Mesenchymal stem cell (in vitro differentiated cells and primary cell): Measurements from ENCODE around the gene SLC6A17.

ENCODE experiments used
- DNase-seq: peaks from one replicate; pipeline ENCODE4 v3.0.0-alpha.2; 2013
- H2AFZ ChIP-seq: one replicate; pipeline ENCODE4 v1.6.1; 2013; ENCODE audit warnings: low read depth, mild to moderate bottlenecking, control low read depth, inconsistent platforms, low read length, moderate library complexity
- H2AK5ac ChIP-seq: 2 replicates; pipeline ENCODE4 v1.6.1; 2013; ENCODE audit warnings: low read length, moderate library complexity, mild to moderate bottlenecking, inconsistent platforms; ENCODE audit not compliant: severe bottlenecking
- H2BK120ac ChIP-seq: one replicate; pipeline ENCODE4 v1.6.1; 2013; ENCODE audit warnings: low read depth, mild to moderate bottlenecking, inconsistent platforms, low read length, moderate library complexity
- H2BK12ac ChIP-seq, 2 experiments: one replicate each; pipeline ENCODE4 v1.6.1; 2013; ENCODE audit warnings: inconsistent platforms in 2 of 2, low read length in 2 of 2, mild to moderate bottlenecking in 2 of 2, moderate library complexity in 2 of 2, control low read depth in 1 of 2
- H2BK15ac ChIP-seq: one replicate; pipeline ENCODE4 v1.6.1; 2013; ENCODE audit warnings: mild to moderate bottlenecking, low read depth, inconsistent platforms; ENCODE audit not compliant: poor library complexity, severe bottlenecking
- H2BK5ac ChIP-seq: 2 replicates; pipeline ENCODE4 v1.6.1; 2013; ENCODE audit warnings: low read depth, mild to moderate bottlenecking, low read length, control low read depth, inconsistent platforms; ENCODE audit not compliant: poor library complexity, severe bottlenecking
- H3K14ac ChIP-seq, 2 experiments: one replicate each; pipeline ENCODE4 v1.6.1; 2013; ENCODE audit warnings: inconsistent platforms in 2 of 2, low read length in 2 of 2, control low read depth in 1 of 2, mild to moderate bottlenecking in 1 of 2, moderate library complexity in 1 of 2
- H3K18ac ChIP-seq, 2 experiments: one replicate each; pipeline ENCODE4 v1.6.1; 2013; ENCODE audit warnings: inconsistent platforms in 2 of 2, low read length in 2 of 2, control low read depth in 1 of 2, low read depth in 1 of 2, mild to moderate bottlenecking in 1 of 2
- H3K23ac ChIP-seq, 2 experiments: one replicate each; pipeline ENCODE4 v1.6.1; 2013; ENCODE audit warnings: inconsistent platforms in 2 of 2, low read length in 2 of 2, mild to moderate bottlenecking in 2 of 2, moderate library complexity in 2 of 2, control low read depth in 1 of 2
- H3K27ac ChIP-seq: 2 replicates; pipeline ENCODE4 v1.5.1; 2013; ENCODE audit warnings: mild to moderate bottlenecking, moderate library complexity, low read length, control low read depth, inconsistent platforms; ENCODE audit not compliant: poor library complexity, severe bottlenecking
- H3K27me3 ChIP-seq, 2 experiments: 2 replicates each; pipeline versions ENCODE4 v1.6.1 to v1.7.0; 2013; ENCODE audit warnings: low read length in 2 of 2, mild to moderate bottlenecking in 2 of 2, moderate library complexity in 2 of 2, control low read depth in 1 of 2, inconsistent platforms in 1 of 2; ENCODE audit not compliant: control insufficient read depth in 1 of 2, insufficient read depth in 1 of 2
- H3K36me3 ChIP-seq, 2 experiments: 2 replicates each; pipeline versions ENCODE4 v1.6.1 to v1.7.0; 2013; ENCODE audit warnings: low read length in 2 of 2, control low read depth in 1 of 2, inconsistent platforms in 1 of 2, low read depth in 1 of 2, mild to moderate bottlenecking in 1 of 2; ENCODE audit not compliant: insufficient read depth in 2 of 2, control insufficient read depth in 1 of 2
- H3K4ac ChIP-seq, 2 experiments: one replicate each; pipeline ENCODE4 v1.6.1; 2013; ENCODE audit warnings: inconsistent platforms in 2 of 2, low read length in 2 of 2, mild to moderate bottlenecking in 2 of 2, moderate library complexity in 2 of 2, control low read depth in 1 of 2, low read depth in 1 of 2
- H3K4me1 ChIP-seq: 2 replicates; pipeline ENCODE4 v1.6.1; 2013; ENCODE audit warnings: low read depth, low read length, control low read depth; ENCODE audit not compliant: control insufficient read depth, insufficient read depth
- H3K4me2 ChIP-seq: 2 replicates; pipeline ENCODE4 v1.6.1; 2013; ENCODE audit warnings: low read length, mild to moderate bottlenecking, inconsistent platforms; ENCODE audit not compliant: poor library complexity, severe bottlenecking
- H3K4me3 ChIP-seq, 2 experiments: 2 replicates each; pipeline versions ENCODE4 v1.5.1 to v1.7.0; 2013; ENCODE audit warnings: low read length in 2 of 2, mild to moderate bottlenecking in 2 of 2, control low read depth in 1 of 2, low read depth in 1 of 2; ENCODE audit not compliant: insufficient read depth in 1 of 2
- H3K79me1 ChIP-seq: replicated peaks from 2 replicates; pipeline ENCODE4 v1.6.1; 2013; ENCODE audit warnings: mild to moderate bottlenecking, control low read depth, low read length, inconsistent platforms; ENCODE audit not compliant: poor library complexity, severe bottlenecking
- H3K9ac ChIP-seq: 2 replicates; pipeline ENCODE4 v1.7.0; 2013; ENCODE audit warnings: mild to moderate bottlenecking, low read length, moderate library complexity
- H3K9me3 ChIP-seq: 2 replicates; pipeline ENCODE4 v1.7.0; 2013; ENCODE audit warnings: mild to moderate bottlenecking, low read length; ENCODE audit not compliant: control insufficient read depth
- H4K8ac ChIP-seq: one replicate; pipeline ENCODE4 v1.6.1; 2013; ENCODE audit warnings: inconsistent platforms, mild to moderate bottlenecking, low read length, moderate library complexity
- H4K91ac ChIP-seq: one replicate; pipeline ENCODE4 v1.6.1; 2013; ENCODE audit warnings: mild to moderate bottlenecking, low read length, inconsistent platforms
- WGBS: methylation state at CpG from one replicate; pipeline ENCODE4 v1.1.7; 2013; ENCODE audit warnings: mixed read lengths; 5-methylcytosine and 5-hydroxymethylcytosine counted together

Gene SLC6A17

GRCh38 chr1:110138956-110139355 lies 11.3 kb upstream of the SLC6A17 start:
- Histone ChIP-seq H3K4me3 (no peak overlapping the region), H3K4me1 (no peaks in the 10 kb centered on the region), H2BK5ac (no peak overlapping the region), H3K9me3 (no peaks in the 10 kb centered on the region), H2BK15ac (no peak overlapping the region), H2AK5ac (no peak overlapping the region), H3K9ac (no peak overlapping the region), H3K14ac (no peak overlapping the region), H2AFZ (no peak overlapping the region), H3K79me1 (no peaks in the 10 kb centered on the region), H3K18ac (no peak overlapping the region), H3K23ac (no peak overlapping the region), H2BK120ac (no peak overlapping the region), H3K27me3 (peaks cover 58 to 78% of the 10 kb centered on the region in 2 experiments), H4K91ac (no peak overlapping the region), H3K4me2 (no peak overlapping the region), H4K8ac (no peak overlapping the region), H3K4ac (no peak overlapping the region), H3K27ac (no peak overlapping the region), H2BK12ac (no peak overlapping the region), H3K36me3 (no peaks in the 10 kb centered on the region)
- 69% methylated on average over 2 of the region's 3 CpGs for WGBS
- DNase-seq: no peak

- H3K9ac ChIP-seq: no peak overlapping the region
- no peaks in the 10 kb centered on the region for H3K4me1 ChIP-seq
- H3K23ac ChIP-seq: no peak overlapping the region
- no peaks in the 10 kb centered on the region for H3K9me3 ChIP-seq
- H3K18ac ChIP-seq: no peak overlapping the region
- no peak overlapping the region for H2BK120ac ChIP-seq
- WGBS: 72% methylated on average over 2 of the region's 3 CpGs
- no peak overlapping the region for H4K91ac ChIP-seq
- no peak overlapping the region for H2BK12ac ChIP-seq
- no peak overlapping the region for H2AK5ac ChIP-seq
- H2AFZ ChIP-seq: no peak overlapping the region
- no peak overlapping the region for H3K4ac ChIP-seq
- no peak overlapping the region for H3K14ac ChIP-seq
- no peak for DNase-seq
- no peak overlapping the region for H3K4me2 ChIP-seq
- H3K4me3 ChIP-seq: no peak overlapping the region
- H4K8ac ChIP-seq: no peak overlapping the region
- no peaks in the 10 kb centered on the region for H3K79me1 ChIP-seq
- H3K27me3 ChIP-seq: peaks cover 64 to 91% of the 10 kb centered on the region in 2 experiments
- H2BK15ac ChIP-seq: no peak overlapping the region
- no peaks in the 10 kb centered on the region for H3K36me3 ChIP-seq
- H3K27ac ChIP-seq: no peak overlapping the region
- no peak overlapping the region for H2BK5ac ChIP-seq
These were observed 5.9 kb upstream of the SLC6A17 start for GRCh38 chr1:110144366-110144765.

- H3K4me2 ChIP-seq: no peak overlapping the region
These were observed 1.3 kb upstream of the SLC6A17 start for GRCh38 chr1:110148961-110149360.

GRCh38 chr1:110151175-110151669 lies 928 bp downstream of the SLC6A17 start:
- Histone ChIP-seq H2BK5ac (no peak overlapping the region), H2BK12ac (no peak overlapping the region), H2AFZ (no peak overlapping the region)

More at GRCh38 chr1:110148961-110149360, 1.3 kb upstream of the SLC6A17 start:
- Histone ChIP-seq H3K4me3 (no peak overlapping the region), H4K91ac (no peak overlapping the region), H2BK5ac (no peak overlapping the region), H3K9ac (no peak overlapping the region), H3K4ac (no peak overlapping the region), H3K27ac (no peak overlapping the region), H3K27me3 (peaks cover 63 to 80% of the 10 kb centered on the region in 2 experiments), H3K14ac (no peak overlapping the region), H2AFZ (no peak overlapping the region), H2BK12ac (no peak overlapping the region), H4K8ac (no peak overlapping the region), H3K9me3 (no peaks in the 10 kb centered on the region), H2BK15ac (no peak overlapping the region), H3K4me1 (peaks cover 11% of the 10 kb centered on the region), H3K23ac (no peak overlapping the region), H3K79me1 (no peaks in the 10 kb centered on the region), H3K18ac (no peak overlapping the region), H2AK5ac (no peak overlapping the region), H3K36me3 (no peaks in the 10 kb centered on the region), H2BK120ac (no peak overlapping the region)
- DNase-seq: no peak
- 53% methylated on average over 4 of the region's 4 CpGs for WGBS

More at GRCh38 chr1:110151175-110151669, 928 bp downstream of the SLC6A17 start:
- no peaks in the 10 kb centered on the region for H3K36me3 ChIP-seq
- no peak overlapping the region for H4K8ac ChIP-seq
- H3K4me3 ChIP-seq: peak overlapping the region in 1 of 2 experiments; percentile 71
- no peaks in the 10 kb centered on the region for H3K79me1 ChIP-seq
- no peak overlapping the region for H2BK15ac ChIP-seq
- H3K14ac ChIP-seq: no peak overlapping the region
- H3K9ac ChIP-seq: peak overlapping the region; percentile 34
- no peak overlapping the region for H3K4me2 ChIP-seq
- WGBS: 21% methylated on average over 37 of the region's 37 CpGs
- no peak overlapping the region for H4K91ac ChIP-seq
- no peak overlapping the region for H2BK120ac ChIP-seq
- H3K27me3 ChIP-seq: peaks cover 57 to 80% of the 10 kb centered on the region in 2 experiments
- no peak overlapping the region for H3K18ac ChIP-seq
- no peak overlapping the region for H2AK5ac ChIP-seq
- H3K4ac ChIP-seq: no peak overlapping the region
- peaks cover 11% of the 10 kb centered on the region for H3K4me1 ChIP-seq
- H3K23ac ChIP-seq: no peak overlapping the region
- H3K9me3 ChIP-seq: no peaks in the 10 kb centered on the region
- no peak for DNase-seq
- H3K27ac ChIP-seq: no peak overlapping the region
